HPDE6-E6E7 (cell line): ENCODE data around the gene CUBN.

Source experiments
- DNase-seq: peaks from one replicate; pipeline ENCODE4 v3.0.0; 2011; ENCODE audit warnings: missing footprints; ENCODE audit errors: extremely low spot score

CUBN gene

GRCh38 chr10:16919121-16919982 is 210.3 kb downstream of the CUBN start:
- DNase-seq = no peak

GRCh38 chr10:16916496-16916895 is 213.1 kb downstream of the CUBN start:
- no peak for DNase-seq

- DNase-seq = no peak
These were observed 214.3 kb downstream of the CUBN start for GRCh38 chr10:16915300-16915699.

DNA sequence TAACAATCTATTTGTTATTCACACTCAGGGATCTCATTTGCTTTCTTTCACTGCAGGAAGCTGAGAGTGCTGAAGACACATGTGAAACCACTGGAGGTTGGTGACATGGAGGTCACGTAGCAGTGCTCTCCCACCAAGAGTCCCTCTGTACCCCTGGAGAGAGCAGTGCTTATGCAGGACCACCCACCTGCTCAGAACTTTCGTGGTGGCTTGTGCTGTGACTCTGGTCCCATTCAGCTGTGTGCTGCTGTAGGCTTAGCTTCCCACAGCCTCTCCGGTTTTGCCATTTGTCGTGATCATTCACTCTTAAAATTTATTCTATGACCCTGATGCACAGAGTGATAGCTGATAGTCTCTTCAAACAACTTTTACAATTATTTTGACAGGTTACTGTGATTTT is 216.3 kb downstream of the CUBN start:
- no peak for DNase-seq

DNA sequence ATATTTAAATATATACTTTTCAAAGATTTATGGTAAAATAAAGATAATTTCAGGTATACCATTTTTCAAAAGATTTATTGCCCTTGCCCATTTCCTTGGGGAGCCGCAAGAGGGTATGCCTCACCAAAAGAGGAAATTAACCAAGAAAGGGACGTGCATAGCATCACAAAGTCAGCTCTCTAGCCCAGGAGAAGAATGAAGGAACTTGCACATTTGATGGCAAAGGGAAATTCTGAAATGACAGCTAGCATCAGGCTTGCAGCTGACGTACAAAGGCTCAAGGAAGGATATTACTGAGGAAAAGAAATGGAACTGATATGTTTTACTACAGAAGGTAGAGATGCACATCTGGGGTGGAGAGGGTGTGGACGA is 218.8 kb downstream of the CUBN start:
- no peak for DNase-seq

- DNase-seq = no peak
These were observed 219.4 kb downstream of the CUBN start for GRCh38 chr10:16909961-16910792.

GRCh38 chr10:16909271-16909767 is 220.3 kb downstream of the CUBN start:
- DNase-seq = no peak

- no peak for DNase-seq
These were observed 221.9 kb downstream of the CUBN start for GRCh38 chr10:16907687-16908086.

- DNase-seq = no peak
These were observed 224.3 kb downstream of the CUBN start for GRCh38 chr10:16905320-16905719.

DNA sequence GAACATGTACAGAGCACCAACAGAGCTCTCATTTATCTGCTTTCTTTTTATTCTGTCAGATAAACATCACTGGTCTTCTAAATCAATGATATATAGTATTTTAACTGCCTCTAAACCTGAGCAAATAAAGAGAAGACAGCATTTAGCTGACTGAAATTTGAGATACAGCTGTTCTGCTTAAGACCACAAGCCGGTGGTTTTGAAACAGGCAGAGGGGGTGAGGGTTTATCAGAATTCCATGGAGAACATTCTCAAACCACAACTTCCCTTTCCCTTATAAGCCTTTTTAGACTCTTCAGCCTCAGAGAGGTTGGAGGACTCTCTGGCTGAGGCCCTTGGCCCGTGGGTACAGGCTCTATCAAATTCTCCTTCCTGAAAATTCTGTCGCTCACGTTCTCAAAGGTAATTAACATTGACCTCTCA is 225.0 kb downstream of the CUBN start:
- no peak for DNase-seq

GRCh38 chr10:16904049-16904448 is 225.6 kb downstream of the CUBN start:
- no peak for DNase-seq

GRCh38 chr10:16902606-16903005 is 227.0 kb downstream of the CUBN start:
- DNase-seq = no peak

GRCh38 chr10:16901106-16901505 is 228.5 kb downstream of the CUBN start:
- DNase-seq = no peak

DNA sequence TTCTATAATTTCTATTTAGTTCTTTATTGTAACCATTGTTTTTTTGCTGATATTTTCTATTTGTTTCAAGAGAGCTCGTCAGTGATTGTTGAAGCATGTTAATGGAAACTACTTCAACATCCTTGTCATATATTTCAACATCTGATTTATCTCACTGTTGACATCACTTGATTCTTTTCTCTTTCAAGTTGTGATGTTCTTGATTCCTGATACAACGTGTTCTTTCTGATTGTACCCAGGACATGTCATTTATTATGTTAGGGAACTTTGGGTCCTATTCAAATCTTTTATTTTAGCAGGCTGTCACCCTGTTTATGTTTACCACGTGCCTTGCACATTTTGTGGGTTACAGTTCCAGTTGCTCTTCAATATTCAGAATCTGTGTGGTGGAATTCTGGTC is 232.6 kb downstream of the CUBN start:
- no peak for DNase-seq

GRCh38 chr10:16894821-16895220 is 234.8 kb downstream of the CUBN start:
- DNase-seq = no peak

GRCh38 chr10:16893664-16894063 is 235.9 kb downstream of the CUBN start:
- no peak for DNase-seq

DNA sequence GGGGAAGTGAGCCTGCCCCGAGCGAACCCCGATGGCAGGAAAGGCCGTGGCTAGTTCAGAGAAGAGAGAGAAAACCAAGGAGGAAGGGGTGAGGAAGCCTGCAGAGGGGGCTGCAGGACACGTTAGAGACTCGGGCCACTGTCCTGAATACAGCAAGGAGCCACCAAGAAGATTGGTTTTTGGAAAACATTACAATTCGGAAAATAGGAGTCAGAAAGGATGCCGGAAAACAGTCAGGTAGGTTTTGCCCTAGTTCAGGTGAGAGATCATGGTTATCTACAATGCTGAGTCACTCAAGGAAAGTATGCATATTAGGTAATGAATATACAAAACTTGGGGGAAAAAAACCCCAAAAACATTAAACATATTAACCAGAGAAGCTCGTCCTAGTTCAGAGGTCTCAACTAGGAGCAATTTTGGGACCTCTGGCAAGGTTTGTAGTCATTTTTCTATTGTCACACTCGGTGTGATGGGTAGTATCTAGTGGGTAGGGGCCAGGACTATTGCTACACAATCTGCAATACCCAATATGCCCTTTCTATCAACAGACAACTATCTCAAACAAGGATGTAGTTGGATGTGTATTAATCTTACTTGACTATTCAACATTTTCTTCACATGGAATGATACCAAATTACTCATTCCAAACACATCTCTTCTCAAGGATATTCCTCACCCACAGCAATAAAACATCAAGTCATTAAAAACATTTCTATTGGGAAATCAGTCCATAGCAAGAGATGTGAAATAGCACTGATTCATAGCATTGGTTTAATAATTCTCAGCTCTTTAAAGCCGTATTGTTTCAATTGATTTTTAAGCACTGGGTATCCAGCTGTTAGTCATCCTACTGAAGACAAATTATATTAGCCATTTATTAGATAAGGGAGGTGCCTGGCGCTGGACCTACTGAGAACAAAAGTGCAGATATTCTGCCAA is 238.0 kb downstream of the CUBN start:
- peak; percentile 4 for DNase-seq

DNA sequence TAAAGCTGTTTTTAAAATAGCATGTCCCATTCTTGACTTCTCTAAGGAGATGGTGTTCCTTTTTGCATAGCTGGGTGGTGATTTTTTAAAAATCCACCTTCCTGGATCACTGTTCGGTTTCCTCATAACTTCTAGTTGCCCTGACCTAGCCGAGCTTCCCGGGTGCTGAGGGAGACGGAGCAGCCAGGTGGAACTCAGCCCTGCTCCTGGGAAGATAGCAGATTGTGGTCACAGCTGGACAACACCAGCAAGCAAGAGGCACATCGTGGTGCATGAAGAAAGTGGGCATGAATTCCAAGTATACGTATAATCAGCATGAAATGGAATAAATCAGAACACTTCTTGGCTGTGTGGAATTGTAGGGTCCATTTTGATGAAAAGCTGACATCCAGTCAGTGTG is 238.9 kb downstream of the CUBN start:
- no peak for DNase-seq

GRCh38 chr10:16887565-16887964 is 242.0 kb downstream of the CUBN start:
- DNase-seq = no peak

GRCh38 chr10:16886031-16886430 is 243.6 kb downstream of the CUBN start:
- DNase-seq = no peak

DNA sequence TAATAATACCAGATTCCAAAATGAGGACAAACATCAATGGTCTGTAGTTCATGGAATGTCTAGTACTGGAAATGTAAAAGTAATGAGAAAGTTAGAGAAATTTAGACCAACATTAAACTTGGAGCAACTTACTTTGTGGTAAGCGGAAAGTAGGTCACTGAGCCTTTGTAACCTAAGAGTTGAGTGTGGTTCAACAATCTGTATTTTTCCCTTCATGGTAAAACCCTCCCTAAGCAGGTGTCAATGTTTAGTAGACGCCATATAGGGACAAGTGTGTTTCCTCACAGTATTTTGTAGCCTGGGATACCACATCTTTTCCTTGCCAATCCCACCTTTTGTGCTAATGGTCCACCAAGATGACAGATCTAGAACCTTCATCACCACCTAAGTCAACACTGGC is 245.1 kb downstream of the CUBN start:
- no peak for DNase-seq

- no peak for DNase-seq
These were observed 246.5 kb downstream of the CUBN start for GRCh38 chr10:16883084-16883483.
